B cell (primary cell): ENCODE data around the gene PPP2R2D. TPM values are rescaled to one million over a fixed set of nuclear protein-coding genes. Genes with fewer than 3 reads are reported as not detected.

Experiments
- ATAC-seq: fragments of 200-7000 bp; cut with Tn5 transposase; one replicate; pipeline ENCODE4 v1.10.0; 2021; ENCODE audit warnings: low read depth, mild to moderate bottlenecking, moderate number of reproducible peaks, moderate library complexity
- CTCF ChIA-PET: fragments of 350-600 bp; sonication (Branson Sonifier 250); formaldehyde crosslinking; loops from one replicate; lab custom pipeline; 2021; ENCODE audit warnings: antibody characterized with exemption, inconsistent platforms; lab: Charles Lee
- POLR2A ChIA-PET: fragments of 350-600 bp; sonication (Branson Sonifier 250); formaldehyde crosslinking; loops from one replicate; lab custom pipeline; 2021; ENCODE audit warnings: antibody characterized with exemption; lab: Charles Lee
- DNase-seq: peaks from one replicate; pipeline ENCODE4 v3.0.0; 2013
- H2AFZ ChIP-seq: 2 replicates; pipeline ENCODE4 v1.6.1; 2012; ENCODE audit warnings: mild to moderate bottlenecking, low read depth, low read length; ENCODE audit not compliant: insufficient read depth, poor library complexity, severe bottlenecking
- H3K27ac ChIP-seq, 2 donors: 1 replicate in 1 of 2; 2 replicates in 1 of 2; pipeline ENCODE4 v1.5.1; 2012 to 2013; ENCODE audit warnings: low read length in 2 of 2, mild to moderate bottlenecking in 2 of 2, moderate library complexity in 1 of 2
- H3K27me3 ChIP-seq, 4 experiments: fragments of 200-600 bp in 1 of 4; sonication (generic) in 1 of 4; replicated peaks in 1 of 4; 1 replicate in 2 of 4; 2 replicates in 2 of 4; pipeline versions ENCODE4 v1.6.1 to v1.7.0; 2013 to 2016; ENCODE audit warnings: low read length in 3 of 4, mild to moderate bottlenecking in 2 of 4, mixed read lengths in 1 of 4, moderate library complexity in 1 of 4; ENCODE audit not compliant: insufficient read depth in 4 of 4, control insufficient read depth in 3 of 4; ENCODE audit errors: control extremely low read depth in 1 of 4
- H3K36me3 ChIP-seq, 2 experiments: replicated peaks in 1 of 2; 1 replicate in 1 of 2; 2 replicates in 1 of 2; pipeline versions ENCODE4 v1.6.1 to v1.7.1; 2013; ENCODE audit warnings: low read length in 1 of 2; ENCODE audit not compliant: insufficient read depth in 2 of 2, control insufficient read depth in 1 of 2; ENCODE audit errors: control extremely low read depth in 1 of 2, extremely low read depth in 1 of 2
- H3K4me1 ChIP-seq, 2 donors: fragments of 200-600 bp in 1 of 2; sonication (generic) in 1 of 2; 1 replicate in 1 of 2; 2 replicates in 1 of 2; pipeline versions ENCODE4 v1.5.1 to v1.6.1; 2013 to 2017; ENCODE audit warnings: low read length in 2 of 2; ENCODE audit not compliant: control insufficient read depth in 2 of 2, insufficient read depth in 2 of 2
- H3K4me2 ChIP-seq: replicated peaks from 2 replicates; pipeline ENCODE3; 2012; ENCODE audit warnings: mild to moderate bottlenecking, low read depth, low read length; ENCODE audit not compliant: poor library complexity, severe bottlenecking
- H3K4me3 ChIP-seq, 5 experiments: fragments of 200-600 bp in 1 of 5; sonication (generic) in 1 of 5; 1 replicate in 3 of 5; 2 replicates in 2 of 5; pipeline versions ENCODE4 v1.5.1 to v1.7.0; 2011 to 2016; ENCODE audit warnings: low read length in 4 of 5, mild to moderate bottlenecking in 4 of 5, low read depth in 2 of 5, control low read depth in 1 of 5, moderate library complexity in 1 of 5; ENCODE audit not compliant: insufficient read depth in 1 of 5; ENCODE audit errors: control extremely low read depth in 1 of 5, extremely low read depth in 1 of 5
- H3K79me2 ChIP-seq: fragments of 200-600 bp; sonication (generic); one replicate; pipeline ENCODE4 v1.6.0; 2016; ENCODE audit warnings: low read length; ENCODE audit not compliant: control insufficient read depth, insufficient read depth
- H3K9ac ChIP-seq: fragments of 200-600 bp; sonication (generic); 2 replicates; pipeline ENCODE4 v1.6.1; 2017; ENCODE audit warnings: mild to moderate bottlenecking, low read length, moderate library complexity
- H3K9me3 ChIP-seq, 3 donors: one replicate each; pipeline versions ENCODE4 v1.6.1 to v1.7.1; 2013; ENCODE audit warnings: low read length in 2 of 3; ENCODE audit not compliant: control insufficient read depth in 2 of 3, insufficient read depth in 1 of 3; ENCODE audit errors: control extremely low read depth in 1 of 3
- H4K20me1 ChIP-seq: 2 replicates; pipeline ENCODE4 v1.6.0; 2012; ENCODE audit warnings: mild to moderate bottlenecking, low read length; ENCODE audit not compliant: insufficient read depth, control insufficient read depth, poor library complexity, severe bottlenecking
- H3K27ac Mint-ChIP-seq: one replicate; pipeline ENCODE4 v1.8.0; 2021; ENCODE audit warnings: mixed read lengths
- H3K27me3 Mint-ChIP-seq: one replicate; pipeline ENCODE4 v1.8.0; 2021; ENCODE audit warnings: mixed read lengths
- H3K4me1 Mint-ChIP-seq: one replicate; pipeline ENCODE4 v1.8.0; 2021; ENCODE audit warnings: mixed read lengths
- H3K4me3 Mint-ChIP-seq: one replicate; pipeline ENCODE4 v1.8.0; 2021; ENCODE audit warnings: mixed read lengths
- H3K9me3 Mint-ChIP-seq: one replicate; pipeline ENCODE4 v1.8.0; 2022; ENCODE audit warnings: mixed read lengths; ENCODE audit not compliant: insufficient read depth
- EZH2 ChIP-seq: IDR thresholded peaks from 2 replicates; pipeline ENCODE4 v1.6.1; 2012; ENCODE audit warnings: borderline replicate concordance, low read depth, mild to moderate bottlenecking, moderate library complexity, low read length; ENCODE audit not compliant: insufficient read depth, poor library complexity, severe bottlenecking
- WGBS: methylation state at CpG from one replicate; pipeline ENCODE4 v1.1.5; 2013; ENCODE audit warnings: missing lambda C conversion rate; ENCODE audit not compliant: insufficient coverage; 5-methylcytosine and 5-hydroxymethylcytosine counted together
- intact Hi-C: fragments of 100-400 bp; cut with micrococcal nuclease; formaldehyde crosslinking; loops from one replicate; pipeline ENCODE4 v1.10.0; 2022
- polyA plus RNA-seq: library from polyadenylated mRNA; depleted of rRNA; stranded (reverse); fragments of >200 nt; gene quantifications from 2 replicates; pipeline ENCODE4 v1.2.3, GENCODE V29; 2012
- total RNA-seq, 2 donors: library from RNA; stranded (reverse); fragments of 120-200 nt in 1 of 2; gene quantifications; 1 replicate in 1 of 2; 2 replicates in 1 of 2; pipeline versions ENCODE4 v1.2.3 to v1.2.4, GENCODE V29; 2013 to 2022
- TF ChIP-seq, protein P1 (sequence below): fragments of 200-600 bp; IDR thresholded peaks from one replicate; pipeline ENCODE4 v1.8.0; 2022; ENCODE audit warnings: antibody characterized with exemption, mild to moderate bottlenecking

The PPP2R2D gene
- total and polyA plus RNA-seq, 2 donors (not counting 1 experiment from before 2014, with no cell fraction given): 25.8 to 45.6 TPM

DNA sequence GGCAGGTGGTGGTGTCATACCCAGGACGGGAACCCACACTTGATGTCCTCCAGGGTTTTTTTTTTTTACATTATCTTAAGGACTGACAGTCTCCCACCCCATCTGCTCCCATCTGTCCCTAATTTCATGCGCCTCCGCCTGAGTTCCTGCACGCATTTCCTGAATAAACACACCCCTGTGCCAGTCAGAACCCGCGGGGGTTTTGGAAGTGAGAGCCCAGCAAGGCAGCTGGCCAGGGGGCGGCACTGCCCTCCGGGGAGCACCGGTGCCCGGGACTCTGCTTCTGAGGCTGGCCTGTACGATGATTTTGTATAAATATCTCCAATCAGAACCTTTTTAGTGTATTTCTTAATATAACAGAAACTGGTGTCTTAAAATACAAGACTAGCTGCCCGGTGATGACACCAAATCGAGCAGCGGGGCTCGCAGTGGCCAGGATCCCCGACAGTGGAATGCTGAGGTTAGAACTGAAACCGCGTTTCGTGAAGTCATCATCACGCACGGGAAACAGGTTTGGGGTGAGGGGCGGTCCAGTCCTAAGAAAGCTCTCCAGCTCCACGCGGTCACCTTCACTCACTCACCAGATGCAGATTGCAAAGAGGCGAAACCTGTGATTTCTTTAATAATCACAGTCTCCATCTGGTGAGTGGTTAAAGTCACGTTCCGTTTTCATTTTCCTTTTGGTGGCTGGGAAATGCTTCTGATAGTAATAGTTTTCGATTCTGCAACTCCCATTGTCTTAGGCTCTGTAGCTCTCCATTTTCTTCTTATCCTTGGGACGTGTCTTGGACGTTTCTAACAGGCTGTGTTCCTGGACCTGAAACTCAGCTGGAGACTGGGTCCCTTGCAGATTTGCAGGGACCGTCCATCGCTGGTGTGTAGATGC lies 61.2 kb downstream of the PPP2R2D start:
- no peaks in the 10 kb centered on the region for H3K27me3 ChIP-seq
- WGBS: 87% methylated on average over 17 of the region's 32 CpGs
- H3K27ac Mint-ChIP-seq: no peak overlapping the region
- no peak overlapping the region for H3K4me2 ChIP-seq
- POLR2A ChIA-PET: no interaction called here
- H3K27me3 Mint-ChIP-seq: no peaks in the 10 kb centered on the region
- DNase-seq (no peak), ATAC-seq (no peak)
- TF ChIP-seq, protein P1, sequence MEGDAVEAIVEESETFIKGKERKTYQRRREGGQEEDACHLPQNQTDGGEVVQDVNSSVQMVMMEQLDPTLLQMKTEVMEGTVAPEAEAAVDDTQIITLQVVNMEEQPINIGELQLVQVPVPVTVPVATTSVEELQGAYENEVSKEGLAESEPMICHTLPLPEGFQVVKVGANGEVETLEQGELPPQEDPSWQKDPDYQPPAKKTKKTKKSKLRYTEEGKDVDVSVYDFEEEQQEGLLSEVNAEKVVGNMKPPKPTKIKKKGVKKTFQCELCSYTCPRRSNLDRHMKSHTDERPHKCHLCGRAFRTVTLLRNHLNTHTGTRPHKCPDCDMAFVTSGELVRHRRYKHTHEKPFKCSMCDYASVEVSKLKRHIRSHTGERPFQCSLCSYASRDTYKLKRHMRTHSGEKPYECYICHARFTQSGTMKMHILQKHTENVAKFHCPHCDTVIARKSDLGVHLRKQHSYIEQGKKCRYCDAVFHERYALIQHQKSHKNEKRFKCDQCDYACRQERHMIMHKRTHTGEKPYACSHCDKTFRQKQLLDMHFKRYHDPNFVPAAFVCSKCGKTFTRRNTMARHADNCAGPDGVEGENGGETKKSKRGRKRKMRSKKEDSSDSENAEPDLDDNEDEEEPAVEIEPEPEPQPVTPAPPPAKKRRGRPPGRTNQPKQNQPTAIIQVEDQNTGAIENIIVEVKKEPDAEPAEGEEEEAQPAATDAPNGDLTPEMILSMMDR: no peak
- no peak for TF ChIP-seq EZH2
- no peak overlapping the region for H3K27ac ChIP-seq
- intact Hi-C loops: no loop called here
- no peak overlapping the region for H3K4me3 Mint-ChIP-seq
- H3K9me3 Mint-ChIP-seq: no peaks in the 10 kb centered on the region
- H4K20me1 ChIP-seq: no peaks in the 10 kb centered on the region
- H3K9ac ChIP-seq: no peak overlapping the region
- no peaks in the 10 kb centered on the region for H3K4me1 ChIP-seq
- no peaks in the 10 kb centered on the region for H3K4me1 Mint-ChIP-seq
- no peak overlapping the region for H2AFZ ChIP-seq
- CTCF ChIA-PET: interaction anchor here (0.5 kb wide), 1 partner anchor 28 kb away, joined by 3 read pairs; no protein-coding TSS in a partner anchor
- no peaks in the 10 kb centered on the region for H3K79me2 ChIP-seq
- no peaks in the 10 kb centered on the region for H3K9me3 ChIP-seq
- H3K4me3 ChIP-seq: no peak overlapping the region
- H3K36me3 ChIP-seq: peaks cover 0 to 5% of the 10 kb centered on the region in 2 experiments

DNA sequence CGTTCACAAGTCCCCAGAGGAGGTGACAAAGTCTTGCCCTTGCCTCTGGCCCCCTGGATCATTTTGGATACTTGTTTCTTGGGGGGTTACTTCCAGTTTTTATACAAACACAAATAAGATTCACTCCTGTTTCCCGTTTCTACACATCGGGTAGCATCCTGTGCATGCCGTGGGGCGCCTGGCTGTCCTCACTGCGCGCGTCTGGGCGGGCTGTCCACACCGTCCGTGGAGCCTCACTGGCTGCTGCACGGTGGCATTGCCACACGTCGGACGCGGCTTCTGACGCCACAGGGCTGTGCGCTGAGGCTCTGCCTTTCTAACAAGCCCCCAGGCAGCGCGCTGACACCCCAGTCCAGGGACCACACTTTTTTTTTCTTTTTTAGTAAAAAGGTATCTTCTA lies 62.5 kb downstream of the PPP2R2D start:
- ChIA-PET POLR2A (no interaction called here), CTCF (no interaction called here)
- Mint-ChIP-seq H3K4me1 (no peaks in the 10 kb centered on the region), H3K4me3 (no peak overlapping the region), H3K27me3 (no peaks in the 10 kb centered on the region), H3K9me3 (no peaks in the 10 kb centered on the region), H3K27ac (no peak overlapping the region)
- ATAC-seq (no peak), DNase-seq (no peak)
- H2AFZ ChIP-seq: no peak overlapping the region
- H4K20me1 ChIP-seq: no peaks in the 10 kb centered on the region
- H3K4me3 ChIP-seq: no peak overlapping the region
- TF ChIP-seq EZH2: no peak
- TF ChIP-seq, protein P1: no peak
- H3K36me3 ChIP-seq: no peaks in the 10 kb centered on the region
- no peaks in the 10 kb centered on the region for H3K27me3 ChIP-seq
- WGBS: over 99% methylated on average over 10 of the region's 20 CpGs
- no peak overlapping the region for H3K9ac ChIP-seq
- no peaks in the 10 kb centered on the region for H3K4me1 ChIP-seq
- no peak overlapping the region for H3K4me2 ChIP-seq
- intact Hi-C loops: no loop called here
- no peaks in the 10 kb centered on the region for H3K79me2 ChIP-seq
- no peaks in the 10 kb centered on the region for H3K9me3 ChIP-seq
- H3K27ac ChIP-seq: no peak overlapping the region
